ENCODE measurements around the gene RSPH9.

The RSPH9 gene

DNA sequence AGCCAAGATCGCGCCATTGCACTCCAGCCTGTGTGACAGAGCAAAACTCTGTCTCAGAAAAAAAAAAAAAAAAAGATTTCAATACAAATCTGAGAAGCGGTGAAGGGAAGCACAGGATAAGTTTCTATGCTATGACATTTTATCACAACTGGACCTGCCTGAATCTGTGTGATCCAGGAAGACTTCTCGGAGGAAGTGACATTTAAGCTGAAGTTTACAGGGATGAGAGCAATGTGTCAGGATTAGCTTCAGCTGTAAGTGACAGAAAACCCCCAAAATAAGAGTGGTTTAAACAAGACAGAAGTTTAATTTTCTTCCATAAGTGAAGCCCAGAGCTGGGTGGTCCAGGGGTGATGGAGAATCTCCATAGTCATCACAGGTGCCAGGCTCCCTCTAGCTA is 76.2 kb downstream of the RSPH9 start:
- 63 to 73% methylated on average over 4 of the region's 4 CpGs for WGBS, 2 experiments
- H3K27ac ChIP-seq (ENCODE audit: insufficient read depth, low read depth, low read length, poor library complexity, severe bottlenecking): no peak overlapping the region
- H3K4me3 ChIP-seq (ENCODE audit: insufficient read depth, low read depth, low read length): no peak overlapping the region
- no peaks in the 10 kb centered on the region for H3K36me3 ChIP-seq (ENCODE audit: control insufficient read depth, insufficient read depth, low read length)
- no peaks in the 10 kb centered on the region for H3K9me3 ChIP-seq (ENCODE audit: control insufficient read depth, low read length)
- H3K4me1 ChIP-seq (ENCODE audit: control insufficient read depth, insufficient read depth, low read length): peaks cover 5% of the 10 kb centered on the region
- no peaks in the 10 kb centered on the region for H3K27me3 ChIP-seq (ENCODE audit: control insufficient read depth, insufficient read depth, low read length, poor library complexity, severe bottlenecking)

Measured in ectodermal cell (in vitro differentiated cells).